Left renal pelvis (tissue), 4 donors: ENCODE results near the gene GRB10. TPM values are rescaled to one million over a fixed set of nuclear protein-coding genes. Genes with fewer than 3 reads are reported as not detected.

Experiments
- DNase-seq, 4 donors: peaks; one replicate each; pipeline ENCODE4 v3.0.0-alpha.2; 2013; ENCODE audit warnings: low read depth in 4 of 4, low spot score in 3 of 4
- polyA plus RNA-seq, 4 donors: library from polyadenylated mRNA; unstranded; fragments of 120-200 nt; gene quantifications; one replicate each; pipeline ENCODE4 v1.2.1, GENCODE V29; 2013; ENCODE audit not compliant: insufficient read length in 4 of 4

The GRB10 gene
- polyA plus RNA-seq, 4 donors = 13.6 to 43.4 (median 31.6) TPM

- no peak for DNase-seq
These were observed 136.6 kb downstream of the GRB10 start for GRCh38 chr7:50646069-50646468.

GRCh38 chr7:50645186-50645585 is 137.5 kb downstream of the GRB10 start:
- DNase-seq = no peak

- DNase-seq = no peak
These were observed 138.1 kb downstream of the GRB10 start for GRCh38 chr7:50644586-50644985.

- DNase-seq = no peak
These were observed 138.6 kb downstream of the GRB10 start for GRCh38 chr7:50644114-50644513.

- no peak for DNase-seq
These were observed 141.0 kb downstream of the GRB10 start for GRCh38 chr7:50641442-50642405.

- no peak for DNase-seq
These were observed 141.9 kb downstream of the GRB10 start for GRCh38 chr7:50640779-50641178.

DNA sequence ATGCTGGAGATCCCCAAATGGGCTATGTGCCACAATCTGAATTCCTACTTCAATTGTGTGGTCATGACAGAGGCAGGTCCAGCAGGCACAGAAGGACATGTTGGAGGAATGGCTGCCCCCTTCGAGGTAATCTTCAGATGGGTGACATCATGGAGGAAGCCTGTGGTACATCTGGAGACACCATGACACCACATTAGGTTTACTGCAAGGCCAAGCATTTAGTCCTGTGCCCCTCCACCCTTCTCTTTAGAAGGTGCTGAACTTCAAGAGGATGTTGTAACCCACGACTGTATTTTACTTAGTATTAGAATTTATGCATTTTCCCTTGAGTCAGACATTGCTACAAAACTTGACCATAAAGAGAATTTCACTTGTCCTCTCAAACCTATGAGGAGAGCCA is 142.4 kb downstream of the GRB10 start:
- DNase-seq = no peak

GRCh38 chr7:50637725-50638643 is 144.7 kb downstream of the GRB10 start:
- DNase-seq = no peak

DNA sequence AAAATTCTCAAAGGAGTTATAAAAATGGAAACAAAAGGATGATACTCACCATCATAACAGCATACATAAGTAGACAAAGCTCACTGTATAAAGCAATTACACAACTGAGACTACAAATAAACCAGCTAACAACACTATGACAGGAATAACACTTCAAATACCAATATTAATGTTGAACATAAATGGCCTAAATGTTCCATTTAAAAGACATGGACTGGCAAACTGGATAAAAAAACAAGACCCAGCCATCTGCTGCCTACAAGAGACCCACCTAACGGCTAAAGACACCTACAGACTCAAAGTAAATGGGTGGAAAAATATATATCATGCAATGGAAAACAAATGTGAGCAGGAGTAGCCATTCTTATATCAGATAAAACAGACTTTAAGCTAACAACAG is 148.3 kb downstream of the GRB10 start:
- DNase-seq = no peak

- no peak for DNase-seq
These were observed 149.3 kb downstream of the GRB10 start for GRCh38 chr7:50633414-50633710.

DNA sequence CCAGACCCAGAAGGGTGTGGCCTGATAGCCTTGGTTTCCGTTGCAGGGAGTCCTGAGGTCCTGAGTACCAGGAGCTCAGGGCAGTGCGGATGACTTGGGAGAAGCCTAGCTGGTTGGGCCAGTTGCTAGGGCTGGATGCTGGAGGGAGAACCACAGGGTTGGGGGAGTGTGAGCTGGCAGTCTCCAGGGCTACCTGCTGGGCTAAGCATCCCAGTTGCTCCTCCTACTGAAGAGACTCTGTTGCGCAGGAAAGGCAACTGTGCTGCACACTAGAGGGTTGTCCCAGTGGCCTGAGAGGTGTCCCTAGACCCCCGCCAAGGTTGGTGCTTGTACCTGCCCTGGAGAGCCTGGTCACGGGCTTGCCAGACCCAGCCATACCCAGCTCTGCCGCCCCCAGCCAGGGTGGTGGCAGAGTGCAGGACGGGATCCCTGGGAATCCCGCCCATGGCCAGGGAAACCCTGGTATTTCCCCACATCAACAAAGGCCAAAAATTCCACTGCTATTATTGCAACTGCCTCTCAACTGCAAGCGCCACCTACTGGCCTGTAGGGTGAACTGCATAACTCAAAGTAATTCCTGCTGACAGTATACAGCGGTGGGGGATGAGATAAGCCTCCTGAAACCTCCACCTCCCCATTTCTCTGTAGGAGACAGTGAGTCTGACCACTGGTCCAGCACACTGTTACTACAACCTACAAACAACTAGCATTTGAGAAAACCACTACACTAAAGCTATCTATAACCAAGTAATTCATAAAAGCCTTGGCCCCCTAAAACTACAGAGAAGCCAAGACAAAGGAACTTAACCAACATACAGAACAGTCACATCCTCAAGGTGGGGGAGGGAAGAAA is 149.9 kb downstream of the GRB10 start:
- no peak for DNase-seq

DNA sequence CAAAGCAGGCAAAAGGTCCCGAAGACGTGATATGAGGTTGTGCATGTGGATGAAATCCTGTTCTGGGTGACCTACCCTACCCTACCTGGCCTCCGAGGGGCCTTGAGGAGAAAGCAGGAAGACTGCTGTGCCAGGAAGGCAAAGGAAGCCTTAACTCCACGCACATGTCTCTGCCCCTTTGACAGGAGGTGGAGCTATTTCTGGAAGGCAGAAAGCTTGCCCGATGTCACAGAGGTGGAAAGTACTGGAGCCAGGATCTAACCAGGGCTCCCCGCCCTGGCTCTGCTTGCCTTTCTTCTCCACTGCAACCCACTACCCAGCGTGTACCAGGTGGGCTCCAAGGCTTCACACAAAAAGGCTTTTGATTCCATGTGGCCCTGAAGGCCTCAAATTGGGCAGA is 151.1 kb downstream of the GRB10 start:
- DNase-seq = no peak

GRCh38 chr7:50631100-50631499 is 151.6 kb downstream of the GRB10 start:
- DNase-seq = no peak

- DNase-seq = no peak
These were observed 153.3 kb downstream of the GRB10 start for GRCh38 chr7:50629238-50629901.

- DNase-seq = no peak
These were observed 154.1 kb downstream of the GRB10 start for GRCh38 chr7:50628434-50629084.

GRCh38 chr7:50627824-50628361 is 154.8 kb downstream of the GRB10 start:
- DNase-seq = no peak

- DNase-seq = no peak
These were observed 156.4 kb downstream of the GRB10 start for GRCh38 chr7:50626286-50626685.

DNA sequence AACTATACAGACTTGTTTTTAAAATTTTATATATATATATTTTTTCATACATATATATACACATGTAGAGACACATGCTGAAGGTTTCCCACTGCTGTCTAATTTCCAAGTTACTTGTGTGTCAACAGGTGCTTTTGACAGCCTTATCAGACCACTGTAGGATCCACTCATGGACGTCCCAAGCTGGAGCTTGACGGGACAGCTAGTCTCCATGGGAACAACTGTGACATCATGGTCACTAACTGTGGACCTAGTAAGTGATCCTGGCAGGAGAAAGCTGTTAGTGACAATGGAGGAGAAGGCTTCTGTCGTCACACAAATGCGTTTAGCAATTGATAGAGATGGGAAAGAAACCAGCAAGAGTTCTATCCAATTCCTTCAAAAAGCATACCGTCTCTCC is 157.3 kb downstream of the GRB10 start:
- DNase-seq = no peak

DNA sequence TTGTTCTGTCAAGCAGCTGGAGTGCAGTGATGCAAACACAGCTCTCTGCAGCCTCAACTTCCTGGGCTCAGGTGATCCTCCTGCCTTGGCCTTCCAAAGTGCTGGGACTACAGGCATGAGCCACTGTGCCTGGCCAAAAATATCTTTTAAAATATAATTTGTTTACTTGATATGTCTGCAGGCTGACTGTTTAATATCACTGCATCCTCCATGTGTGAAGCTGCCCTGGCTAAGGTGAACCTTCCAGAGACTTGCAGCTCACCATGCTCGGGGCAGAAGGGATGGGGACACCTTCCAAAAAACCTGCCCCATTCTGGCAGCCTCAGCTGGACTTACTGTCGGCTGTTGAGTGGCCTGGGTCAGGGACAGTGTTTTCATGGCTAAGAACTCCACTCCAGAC is 159.9 kb downstream of the GRB10 start:
- DNase-seq = no peak
